HUES64 (cell line): Measurements from ENCODE around the gene SEC24B.
A peak's percentile ranks its signal among the peaks of the same experiment; 100 is the strongest.
"Not testable (repeated sequence)": the region's sequence is repeated elsewhere in the genome, so short reads cannot be mapped to it uniquely, and the experiment has no call there.

Source experiments
- H3K27ac ChIP-seq: 2 replicates; pipeline ENCODE4 v1.7.0; 2013; ENCODE audit warnings: low read depth, low read length, inconsistent platforms
- H3K27me3 ChIP-seq: 2 replicates; pipeline ENCODE4 v1.6.1; 2013; ENCODE audit warnings: mild to moderate bottlenecking, low read length; ENCODE audit not compliant: insufficient read depth
- H3K36me3 ChIP-seq: 2 replicates; pipeline ENCODE4 v1.6.1; 2013; ENCODE audit warnings: mild to moderate bottlenecking, low read length; ENCODE audit not compliant: insufficient read depth
- H3K4me1 ChIP-seq: 2 replicates; pipeline ENCODE4 v1.6.1; 2013; ENCODE audit warnings: mild to moderate bottlenecking, low read length, moderate library complexity; ENCODE audit not compliant: insufficient read depth
- H3K4me3 ChIP-seq: 2 replicates; pipeline ENCODE4 v1.5.1; 2013; ENCODE audit warnings: mild to moderate bottlenecking, low read length, moderate library complexity
- H3K9ac ChIP-seq: 2 replicates; pipeline ENCODE4 v1.6.1; 2013; ENCODE audit warnings: mild to moderate bottlenecking, low read depth, low read length
- H3K9me3 ChIP-seq: 2 replicates; pipeline ENCODE4 v1.6.1; 2013; ENCODE audit warnings: low read depth, low read length; ENCODE audit not compliant: insufficient read depth
- WGBS: fragments of 150-250, 120-280 bp; methylation state at CpG from one replicate; pipeline ENCODE4 v1.1.7; 2013; ENCODE audit warnings: missing lambda C conversion rate; 5-methylcytosine and 5-hydroxymethylcytosine counted together

SEC24B gene

DNA sequence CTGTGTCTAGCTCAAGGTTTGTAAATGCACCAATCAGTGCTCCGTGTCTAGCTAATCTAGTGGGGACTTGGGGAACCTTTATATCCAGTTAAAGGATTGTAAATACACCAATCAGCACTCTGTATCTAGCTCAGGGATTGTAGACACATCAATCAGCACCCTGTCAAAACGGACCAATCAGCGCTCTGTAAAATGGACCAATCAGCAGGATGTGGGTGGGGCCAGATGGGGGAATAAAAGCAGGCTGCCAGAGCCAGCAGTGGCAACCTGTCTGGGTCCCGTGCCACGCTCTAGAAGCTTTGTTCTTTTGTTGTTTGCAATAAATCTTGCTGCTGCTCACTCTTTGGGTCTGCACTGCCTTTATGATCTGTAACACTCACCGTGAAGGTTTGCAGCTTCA lies 124.5 kb downstream of the SEC24B start:
- not testable (repeated sequence) for H3K9ac ChIP-seq, H3K36me3 ChIP-seq, H3K4me3 ChIP-seq, H3K27ac ChIP-seq, H3K9me3 ChIP-seq
- Histone ChIP-seq H3K4me1 (peaks cover 13% of the 10 kb centered on the region), H3K27me3 (peaks cover 22% of the 10 kb centered on the region; the same call in 1 of the 2 replicates)
- WGBS, result 97% methylated on average over 6 of the region's 6 CpGs

DNA sequence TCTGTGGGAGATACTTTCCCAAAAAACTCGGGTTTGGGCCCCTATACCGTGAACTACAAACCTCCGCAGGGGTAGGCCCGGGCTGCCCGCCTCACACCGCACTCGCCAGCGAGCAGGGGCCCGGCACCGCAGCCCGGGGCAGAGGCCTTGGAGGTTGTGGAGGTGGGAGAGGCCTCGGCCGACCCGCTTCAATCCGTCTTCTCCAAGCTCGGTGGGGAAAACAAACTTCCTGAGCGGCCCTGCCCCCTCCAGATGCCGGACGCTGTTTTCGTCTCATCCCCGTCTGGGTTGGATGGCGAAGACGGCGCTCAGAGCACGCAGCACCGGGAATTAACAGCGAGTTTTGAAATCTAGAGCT lies 126.0 kb downstream of the SEC24B start:
- no peaks in the 10 kb centered on the region for H3K36me3 ChIP-seq
- H3K9ac ChIP-seq, result peak overlapping the region; percentile 85
- peaks cover 22% of the 10 kb centered on the region; the same call in 1 of the 2 replicates for H3K27me3 ChIP-seq
- WGBS, result 1% methylated on average over 27 of the region's 27 CpGs
- peak overlapping the region; percentile 67 for H3K4me3 ChIP-seq
- H3K9me3 ChIP-seq, result no peaks in the 10 kb centered on the region
- peaks cover 13% of the 10 kb centered on the region for H3K4me1 ChIP-seq
- 0 out of 2 replicates have a peak overlapping the region, but pooled peaks have one; percentile 39 for H3K27ac ChIP-seq

- WGBS, result under 1% methylated on average over 73 of the region's 73 CpGs
- H3K36me3 ChIP-seq, result no peaks in the 10 kb centered on the region
- H3K4me3 ChIP-seq, result peak within 1 kb of the TSS; percentile 67
- peaks cover 22% of the 10 kb centered on the region; the same call in 1 of the 2 replicates for H3K27me3 ChIP-seq
- peaks cover 13% of the 10 kb centered on the region for H3K4me1 ChIP-seq
- peak within 1 kb of the TSS; percentile 85 for H3K9ac ChIP-seq
- H3K27ac ChIP-seq, result peak within 1 kb of the TSS; percentile 39; the same call in 1 of the 2 replicates
- H3K9me3 ChIP-seq, result no peaks in the 10 kb centered on the region
Observed at GRCh38 chr4:109559983-109560686, 126.5 kb downstream of the SEC24B start, which contains the start of gene MCUB. MCUB (plus strand) TSS chr4:109560246; CDS start chr4:109560338, 92 bp downstream.

DNA sequence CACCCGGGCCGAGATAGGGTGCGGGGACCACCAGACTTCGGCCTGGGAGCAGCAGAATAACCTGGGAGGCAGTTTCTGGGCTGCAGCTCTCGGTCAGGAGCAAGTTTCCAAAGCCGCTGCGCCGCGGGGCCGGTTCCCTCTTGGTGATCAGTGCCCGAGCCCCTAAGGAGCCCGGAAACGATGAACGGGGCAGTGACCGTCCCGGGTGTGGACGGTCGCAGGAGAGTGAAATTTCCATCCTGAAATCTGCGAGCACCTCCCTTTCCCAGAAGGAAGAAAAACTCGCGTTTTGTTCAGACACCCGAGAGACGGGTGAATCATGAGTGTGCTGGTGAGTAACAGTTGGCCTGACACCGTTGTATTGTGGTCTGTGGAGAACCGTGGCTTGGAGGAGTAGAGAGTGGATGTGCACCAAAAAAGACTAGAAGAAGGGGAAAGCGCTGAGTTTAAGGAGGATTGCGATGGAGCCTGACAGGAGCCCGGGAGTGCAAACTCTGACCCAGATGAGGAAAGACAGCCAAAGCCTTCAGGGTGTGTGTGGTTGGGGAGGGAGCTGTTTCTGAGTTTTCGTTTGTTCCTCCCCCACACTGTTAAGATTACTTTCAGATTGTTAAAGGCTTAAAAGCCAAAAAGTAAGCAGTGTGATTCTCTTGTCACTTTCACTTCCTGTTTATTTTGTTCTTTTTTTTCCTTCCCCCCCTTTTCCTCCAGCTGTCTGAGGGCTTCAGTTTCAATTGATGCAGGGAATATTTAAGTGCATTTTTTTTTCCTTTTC lies 127.3 kb downstream of the SEC24B start:
- H3K4me1 ChIP-seq, result peaks cover 13% of the 10 kb centered on the region
- 1% methylated on average over 28 of the region's 29 CpGs for WGBS
- H3K27me3 ChIP-seq, result peaks cover 22% of the 10 kb centered on the region; the same call in 1 of the 2 replicates
- H3K4me3 ChIP-seq, result peak overlapping the region; percentile 67
- H3K9ac ChIP-seq, result peak overlapping the region; percentile 74
- no peak overlapping the region for H3K27ac ChIP-seq
- H3K36me3 ChIP-seq, result no peaks in the 10 kb centered on the region
- H3K9me3 ChIP-seq, result no peaks in the 10 kb centered on the region

DNA sequence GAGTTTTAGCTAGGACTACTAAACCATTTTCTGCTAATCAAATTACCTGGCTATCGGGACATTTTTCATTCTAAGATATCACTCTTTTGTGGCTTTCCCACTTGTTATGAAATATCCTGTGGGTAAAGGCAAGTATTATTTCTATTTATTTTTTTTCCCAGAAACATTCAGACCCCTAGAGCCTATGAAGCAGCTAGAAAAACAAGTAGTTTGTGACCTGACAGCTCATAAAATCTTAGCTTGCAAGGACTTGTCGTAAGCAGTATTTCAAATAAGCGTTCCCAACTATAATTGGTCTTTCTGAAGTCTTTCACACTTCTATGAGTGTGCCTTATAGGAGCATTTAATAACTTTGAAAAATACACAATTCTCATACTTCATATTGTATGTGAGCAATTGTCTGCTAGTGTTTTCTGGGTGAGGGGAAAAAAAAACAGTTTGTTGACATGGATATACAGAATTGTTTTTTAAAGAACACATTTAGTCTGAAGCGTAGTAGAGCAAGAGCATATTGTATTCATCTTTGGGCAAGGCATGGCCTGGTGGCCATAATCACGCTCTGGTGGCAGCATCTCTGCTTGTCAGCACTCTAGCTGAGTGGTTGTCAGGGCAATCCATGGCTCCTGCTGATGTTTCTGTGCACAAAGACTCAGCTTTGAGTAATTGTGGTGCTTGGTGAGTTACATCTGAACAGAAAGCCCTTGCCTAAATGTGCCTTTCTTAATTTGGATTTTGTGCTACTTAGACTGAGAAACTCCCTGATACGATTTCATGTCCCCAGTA lies 129.0 kb downstream of the SEC24B start:
- Histone ChIP-seq H3K36me3 (no peaks in the 10 kb centered on the region), H3K4me1 (peaks cover 13% of the 10 kb centered on the region), H3K27ac (no peak overlapping the region), H3K27me3 (peaks cover 22% of the 10 kb centered on the region; the same call in 1 of the 2 replicates), H3K4me3 (no peak overlapping the region), H3K9me3 (no peaks in the 10 kb centered on the region), H3K9ac (no peak overlapping the region)
- WGBS, result 87% methylated on average over 5 of the region's 6 CpGs

- H3K9ac ChIP-seq, result no peak overlapping the region
- H3K27me3 ChIP-seq, result no peaks in the 10 kb centered on the region
- no peaks in the 10 kb centered on the region for H3K9me3 ChIP-seq
- 94% methylated on average over 3 of the region's 3 CpGs for WGBS
- no peak overlapping the region for H3K4me3 ChIP-seq
- H3K27ac ChIP-seq, result no peak overlapping the region
- no peaks in the 10 kb centered on the region for H3K4me1 ChIP-seq
- H3K36me3 ChIP-seq, result no peaks in the 10 kb centered on the region
Observed at GRCh38 chr4:109571494-109571893, 137.9 kb downstream of the SEC24B start.

DNA sequence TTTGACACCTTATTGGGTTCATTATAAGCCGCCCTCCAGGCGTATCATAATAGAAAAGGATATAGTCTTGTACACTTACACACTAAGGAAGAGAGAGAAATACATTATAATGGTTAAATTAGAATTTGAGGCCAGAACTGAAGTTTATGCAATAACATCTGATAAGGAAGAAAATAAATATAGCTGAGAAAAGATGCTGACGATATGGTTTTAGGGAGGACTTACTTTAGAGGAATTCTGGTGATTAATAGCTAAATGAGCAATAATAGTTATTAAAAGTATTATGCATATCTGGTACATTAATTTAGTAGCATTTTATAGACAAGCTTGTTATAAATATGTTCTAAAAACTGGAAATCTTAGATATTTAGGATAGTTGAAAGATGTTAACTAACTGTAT lies 138.5 kb downstream of the SEC24B start:
- 100% methylated on average over 1 of the region's 3 CpGs for WGBS
- H3K4me1 ChIP-seq, result no peaks in the 10 kb centered on the region
- no peak overlapping the region for H3K9ac ChIP-seq
- H3K4me3 ChIP-seq, result no peak overlapping the region
- H3K9me3 ChIP-seq, result no peaks in the 10 kb centered on the region
- H3K36me3 ChIP-seq, result no peaks in the 10 kb centered on the region
- H3K27me3 ChIP-seq, result no peaks in the 10 kb centered on the region
- H3K27ac ChIP-seq, result no peak overlapping the region

- Histone ChIP-seq H3K4me3 (no peak overlapping the region), H3K36me3 (no peaks in the 10 kb centered on the region), H3K27ac (no peak overlapping the region), H3K4me1 (no peaks in the 10 kb centered on the region), H3K9ac (no peak overlapping the region), H3K27me3 (no peaks in the 10 kb centered on the region), H3K9me3 (no peaks in the 10 kb centered on the region)
- WGBS, result 84% methylated on average over 6 of the region's 6 CpGs
Observed at GRCh38 chr4:109574443-109574850, 140.8 kb downstream of the SEC24B start.

DNA sequence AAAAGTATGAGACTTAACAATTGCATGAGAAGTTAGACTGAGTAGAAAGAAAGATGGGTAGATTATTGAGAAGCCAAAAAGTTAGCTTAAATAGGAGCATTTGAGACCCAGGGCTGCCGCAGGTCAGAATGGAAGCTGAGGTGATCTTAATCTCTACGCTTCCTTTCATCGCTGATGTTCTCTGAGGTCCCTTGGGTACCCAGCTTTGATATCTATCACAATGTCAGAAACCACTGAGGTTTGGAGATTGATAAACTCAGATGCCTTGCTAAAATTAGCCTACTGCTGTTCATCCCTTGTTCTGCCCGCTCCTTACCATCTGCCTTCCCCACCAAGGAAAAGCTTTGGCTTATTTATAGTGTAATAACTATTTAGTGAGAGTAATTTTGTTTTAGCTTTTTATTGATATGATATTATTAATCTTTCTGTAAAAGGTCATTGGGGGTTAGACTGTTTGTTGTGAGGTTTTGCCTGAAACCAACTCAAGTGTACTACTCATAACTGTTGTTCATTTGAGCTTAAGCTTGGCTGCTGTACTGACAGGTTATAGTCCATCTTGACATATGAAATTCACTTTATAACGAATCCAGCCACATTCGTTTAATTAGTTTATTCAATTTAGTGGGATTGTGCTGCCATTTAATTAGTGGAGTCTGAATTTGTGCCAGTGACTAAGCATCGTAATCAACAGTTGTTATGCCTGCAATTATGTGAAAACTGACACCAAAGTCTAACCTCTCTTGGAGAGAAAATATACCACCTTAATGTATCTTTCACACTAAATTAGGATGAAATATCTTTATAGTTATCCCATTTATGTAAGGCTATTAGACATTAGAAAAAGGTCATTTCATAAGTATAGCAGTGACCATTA lies 141.6 kb downstream of the SEC24B start:
- Histone ChIP-seq H3K27ac (no peak overlapping the region), H3K36me3 (no peaks in the 10 kb centered on the region), H3K9ac (no peak overlapping the region), H3K9me3 (no peaks in the 10 kb centered on the region), H3K4me1 (no peaks in the 10 kb centered on the region), H3K4me3 (no peak overlapping the region), H3K27me3 (no peaks in the 10 kb centered on the region)
- WGBS, result 97% methylated on average over 6 of the region's 7 CpGs

- 95% methylated on average over 2 of the region's 2 CpGs for WGBS
- Histone ChIP-seq H3K27me3 (no peaks in the 10 kb centered on the region), H3K4me1 (no peaks in the 10 kb centered on the region), H3K27ac (no peak overlapping the region), H3K9ac (no peak overlapping the region), H3K4me3 (no peak overlapping the region), H3K36me3 (no peaks in the 10 kb centered on the region), H3K9me3 (no peaks in the 10 kb centered on the region)
Observed at GRCh38 chr4:109576462-109576861, 142.8 kb downstream of the SEC24B start.
